Aorta (tissue), 5 donors: ENCODE results near the gene PRPF6. TPM values are rescaled to one million over a fixed set of nuclear protein-coding genes. Genes with fewer than 3 reads are reported as not detected.

Experiments
- ATAC-seq: fragments of 200-7000 bp; cut with Tn5 transposase; one replicate; pipeline ENCODE4 v1.9.1; 2022; ENCODE audit warnings: moderate library complexity; ENCODE audit not compliant: low FRiP score
- DNase-seq, 2 donors: peaks; one replicate each; pipeline ENCODE4 v3.0.0-alpha.2; 2020
- H3K27ac ChIP-seq, 2 donors: one replicate each; pipeline ENCODE4 v1.5.1; 2013; ENCODE audit warnings: low read length in 2 of 2, mild to moderate bottlenecking in 2 of 2, moderate library complexity in 2 of 2, control low read depth in 1 of 2, inconsistent platforms in 1 of 2, low read depth in 1 of 2
- H3K27me3 ChIP-seq, 2 donors: one replicate each; pipeline ENCODE4 v1.6.1; 2013; ENCODE audit warnings: control low read depth in 1 of 2, low read length in 1 of 2, mild to moderate bottlenecking in 1 of 2, moderate library complexity in 1 of 2; ENCODE audit not compliant: insufficient read depth in 2 of 2, control insufficient read depth in 1 of 2
- H3K36me3 ChIP-seq, 2 donors: one replicate each; pipeline ENCODE4 v1.6.1; 2013; ENCODE audit warnings: control low read depth in 1 of 2, low read length in 1 of 2, mild to moderate bottlenecking in 1 of 2; ENCODE audit not compliant: insufficient read depth in 2 of 2, control insufficient read depth in 1 of 2
- H3K4me1 ChIP-seq, 2 donors: one replicate each; pipeline ENCODE4 v1.6.1; 2013; ENCODE audit warnings: low read length in 2 of 2, control low read depth in 1 of 2, mild to moderate bottlenecking in 1 of 2, moderate library complexity in 1 of 2; ENCODE audit not compliant: insufficient read depth in 2 of 2, control insufficient read depth in 1 of 2
- H3K4me3 ChIP-seq, 2 donors: one replicate each; pipeline ENCODE4 v1.5.1; 2013; ENCODE audit warnings: low read length in 2 of 2, control low read depth in 1 of 2, mild to moderate bottlenecking in 1 of 2
- H3K9me3 ChIP-seq: one replicate; pipeline ENCODE4 v1.6.1; 2013; ENCODE audit warnings: mild to moderate bottlenecking, low read length; ENCODE audit not compliant: control insufficient read depth
- WGBS, 2 donors: extraction: QIAGEN DNeasy Blood & Tissue Kit; methylation state at CpG; one replicate each; pipeline ENCODE4 v1.1.7; 2013; 5-methylcytosine and 5-hydroxymethylcytosine counted together
- intact Hi-C, 2 donors: fragments of 100-400 bp; cut with DNase I; formaldehyde crosslinking; loops; one replicate each; pipeline versions ENCODE4 v1.14.2 to v1.15.0; 2022
- polyA plus RNA-seq, 2 donors: library from polyadenylated mRNA; stranded (reverse); fragments of 200-250 nt; gene quantifications; one replicate each; pipeline ENCODE4 v1.2.3, GENCODE V29; 2013
- total RNA-seq, 2 donors: library from RNA; stranded (reverse); fragmentation: NEBNext Ultra II Directional; extraction: Animal tissue kit (Norgen Biotek cat#: 25700); gene quantifications; one replicate each; pipeline ENCODE4 v1.2.1, GENCODE V29; 2021
- donor health status: healthy with polysubstance abuse.
- donor health status: Bipolar disorder and iron deficiency.
- donor health status: DM: no; HTN: no; CAD: no.
- donor health status: DM: no; HTN: no; CAD: no.
- donor health status: DM: yes; HTN: yes; CAD: no.

The PRPF6 gene
- total and polyA plus RNA-seq, 4 donors, result 20.9 to 59.1 (median 51.8) TPM

GRCh38 chr20:64056889-64057627 lies 76.1 kb downstream of the PRPF6 start:
- H3K9me3 ChIP-seq, result no peaks in the 10 kb centered on the region
- no peak for DNase-seq
- H3K27ac ChIP-seq, result no peak overlapping the region
- H3K4me3 ChIP-seq, result no peak overlapping the region
- H3K4me1 ChIP-seq, result no peaks in the 10 kb centered on the region
- 72 to 74% methylated on average over 38 to 39 of the region's 39 CpGs for WGBS, 2 donors
- ATAC-seq, result no peak
- intact Hi-C loops, result no loop called here
- H3K27me3 ChIP-seq, result no peaks in the 10 kb centered on the region
- no peaks in the 10 kb centered on the region for H3K36me3 ChIP-seq

GRCh38 chr20:64057628-64058498 lies 76.9 kb downstream of the PRPF6 start:
- WGBS, 2 donors, result 39 to 41% methylated on average over 33 of the region's 33 CpGs
- Histone ChIP-seq H3K9me3 (no peaks in the 10 kb centered on the region), H3K27me3 (no peaks in the 10 kb centered on the region), H3K27ac (no peak overlapping the region), H3K36me3 (no peaks in the 10 kb centered on the region), H3K4me3 (no peak overlapping the region), H3K4me1 (no peaks in the 10 kb centered on the region)
- intact Hi-C loops, result no loop called here
- DNase-seq, result peak; percentile 81 to 91
- peak; percentile 70 for ATAC-seq

DNA sequence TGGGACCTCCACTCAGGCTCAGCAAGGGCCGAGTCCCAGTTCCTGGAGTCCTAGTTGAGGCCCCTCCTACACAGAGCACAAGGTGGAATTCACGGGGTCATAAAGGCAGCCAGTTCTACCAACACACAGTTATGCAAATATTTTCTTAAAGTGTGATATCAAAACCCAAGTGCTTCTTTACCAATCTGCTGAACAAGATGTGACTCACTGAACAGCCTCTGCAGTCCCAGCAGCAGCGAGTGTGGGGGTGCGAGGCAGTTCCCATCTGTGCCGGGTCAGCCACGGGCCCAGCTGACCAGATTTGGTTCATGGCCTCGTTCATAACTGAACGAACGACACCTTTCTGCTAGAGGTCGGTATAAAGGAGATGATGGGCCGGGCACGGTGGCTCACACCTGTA lies 77.6 kb downstream of the PRPF6 start:
- ATAC-seq (no peak), DNase-seq (no peak)
- Histone ChIP-seq H3K36me3 (no peaks in the 10 kb centered on the region), H3K27ac (no peak overlapping the region), H3K4me3 (no peak overlapping the region), H3K9me3 (no peaks in the 10 kb centered on the region), H3K4me1 (no peaks in the 10 kb centered on the region), H3K27me3 (no peaks in the 10 kb centered on the region)
- intact Hi-C loops, result no loop called here
- 79 to 88% methylated on average over 12 of the region's 12 CpGs for WGBS, 2 donors

- no peak overlapping the region for H3K27ac ChIP-seq
- no peaks in the 10 kb centered on the region for H3K4me1 ChIP-seq
- DNase-seq (no peak), ATAC-seq (no peak)
- no peaks in the 10 kb centered on the region for H3K36me3 ChIP-seq
- H3K27me3 ChIP-seq, result no peaks in the 10 kb centered on the region
- WGBS, 2 donors, result 49 to 57% methylated on average over 5 of the region's 5 CpGs
- H3K4me3 ChIP-seq, result no peak overlapping the region
- H3K9me3 ChIP-seq, result no peaks in the 10 kb centered on the region
- intact Hi-C loops, result loop anchor here in 1 of 2 donors (2.0 kb wide), 1 partner anchor 81 kb away; the partner anchor contains the start of gene PRPF6
Observed at GRCh38 chr20:64062276-64062595, 81.3 kb downstream of the PRPF6 start.

- H3K27me3 ChIP-seq, result no peaks in the 10 kb centered on the region
Observed at GRCh38 chr20:64062596-64063388, 81.9 kb downstream of the PRPF6 start, which contains the start of gene TCEA2. TSS of gene TCEA2 (plus strand) at chr20:64063198. CDS start at chr20:64063313, 115 bp downstream.

GRCh38 chr20:64063389-64064144 lies 82.6 kb downstream of the PRPF6 start:
- intact Hi-C loops, result loop anchor here in 1 of 2 donors (2.0 kb wide), 1 partner anchor 83 kb away; the partner anchor contains the start of gene PRPF6
- peak overlapping the region; percentile 16 to 31 for H3K27ac ChIP-seq
- H3K27me3 ChIP-seq, result no peaks in the 10 kb centered on the region
- no peaks in the 10 kb centered on the region for H3K36me3 ChIP-seq
- peak overlapping the region; percentile 74 to 79 for H3K4me3 ChIP-seq
- ATAC-seq, result peak; percentile 17
- H3K4me1 ChIP-seq, result no peaks in the 10 kb centered on the region
- H3K9me3 ChIP-seq, result no peaks in the 10 kb centered on the region
- no peak for DNase-seq
- 0 to 1% methylated on average over 37 to 51 of the region's 51 CpGs for WGBS, 2 donors

More at GRCh38 chr20:64062596-64063388, 81.9 kb downstream of the PRPF6 start, which contains the start of gene TCEA2:
- intact Hi-C loops, result loop anchor here in 1 of 2 donors (2.0 kb wide), 1 partner anchor 82 kb away; the partner anchor contains the start of gene PRPF6
- H3K4me1 ChIP-seq, result no peaks in the 10 kb centered on the region
- peak; percentile 96 for ATAC-seq
- peak within 1 kb of the TSS; percentile 31 to 35 for H3K27ac ChIP-seq
- no peaks in the 10 kb centered on the region for H3K9me3 ChIP-seq
- peak; percentile 99 for DNase-seq
- peak within 1 kb of the TSS; percentile 74 to 79 for H3K4me3 ChIP-seq
- WGBS, 2 donors, result 4 to 5% methylated on average over 61 to 85 of the region's 85 CpGs
- H3K36me3 ChIP-seq, result no peaks in the 10 kb centered on the region

- Histone ChIP-seq H3K27me3 (no peaks in the 10 kb centered on the region), H3K4me3 (peak overlapping the region; percentile 74 to 79), H3K9me3 (no peaks in the 10 kb centered on the region), H3K27ac (peak overlapping the region in 1 of 2 donors; percentile 9), H3K4me1 (no peaks in the 10 kb centered on the region), H3K36me3 (no peaks in the 10 kb centered on the region)
- ATAC-seq, result no peak
- peak in 1 of 2 donors; percentile 87 for DNase-seq
- WGBS, 2 donors, result 4 to 8% methylated on average over 12 of the region's 12 CpGs
- intact Hi-C loops, result no loop called here
Observed at GRCh38 chr20:64064145-64064698, 83.3 kb downstream of the PRPF6 start.
